ENCODE data around the gene SEC23A. TPM values are rescaled to one million over a fixed set of nuclear protein-coding genes. Genes with fewer than 3 reads are reported as not detected.
A peak's percentile ranks its signal among the peaks of the same experiment; 100 is the strongest.

Gene SEC23A
- total and polyA plus RNA-seq, 2 of the 13 experiments (the other 11 are each of a cell fraction or from before 2014, with no cell fraction given), result 403 to 887 TPM

DNA sequence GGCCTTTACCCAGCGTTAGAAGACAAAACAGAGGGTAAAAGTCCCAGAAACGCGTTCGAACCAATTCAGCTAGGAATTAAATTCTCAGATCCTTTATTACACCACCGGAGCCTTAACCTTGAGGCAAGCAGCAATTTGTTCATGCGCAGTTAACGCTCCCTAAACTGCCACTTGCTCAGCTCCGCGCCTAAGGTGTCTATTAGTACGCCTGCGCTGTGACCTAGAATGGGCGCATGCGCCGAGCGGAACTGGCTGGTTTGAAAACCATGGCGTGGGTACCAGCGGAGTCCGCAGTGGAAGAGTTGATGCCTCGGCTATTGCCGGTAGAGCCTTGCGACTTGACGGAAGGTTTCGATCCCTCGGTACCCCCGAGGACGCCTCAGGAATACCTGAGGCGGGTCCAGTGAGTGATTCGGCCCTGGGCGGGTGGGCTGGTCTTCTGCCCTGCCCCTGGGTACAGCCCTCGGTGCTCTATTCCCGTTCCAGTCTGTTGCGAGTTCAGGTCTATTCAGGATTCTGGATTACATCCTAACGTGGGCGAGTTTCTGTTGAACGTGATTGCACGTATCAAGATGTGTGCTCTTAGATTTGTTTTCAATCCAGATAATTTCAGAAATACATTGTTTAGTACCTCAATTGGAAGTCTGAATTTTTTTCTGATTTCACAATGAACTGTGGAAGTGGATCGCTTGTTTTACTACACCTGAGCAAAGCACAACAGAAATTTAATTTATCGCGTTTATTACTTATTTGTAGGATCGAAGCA, 11.2 kb upstream of the SEC23A start, which contains the start of gene GEMIN2 (continued):
- TF ChIP-seq, protein P1, sequence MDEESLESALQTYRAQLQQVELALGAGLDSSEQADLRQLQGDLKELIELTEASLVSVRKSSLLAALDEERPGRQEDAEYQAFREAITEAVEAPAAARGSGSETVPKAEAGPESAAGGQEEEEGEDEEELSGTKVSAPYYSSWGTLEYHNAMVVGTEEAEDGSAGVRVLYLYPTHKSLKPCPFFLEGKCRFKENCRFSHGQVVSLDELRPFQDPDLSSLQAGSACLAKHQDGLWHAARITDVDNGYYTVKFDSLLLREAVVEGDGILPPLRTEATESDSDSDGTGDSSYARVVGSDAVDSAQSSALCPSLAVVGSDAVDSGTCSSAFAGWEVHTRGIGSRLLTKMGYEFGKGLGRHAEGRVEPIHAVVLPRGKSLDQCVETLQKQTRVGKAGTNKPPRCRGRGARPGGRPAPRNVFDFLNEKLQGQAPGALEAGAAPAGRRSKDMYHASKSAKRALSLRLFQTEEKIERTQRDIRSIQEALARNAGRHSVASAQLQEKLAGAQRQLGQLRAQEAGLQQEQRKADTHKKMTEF (CRISPR knock-in tag; IDR thresholded peaks at IDR 0.05), result peak; percentile 93
- TF ChIP-seq ZNF335 (CRISPR knock-in tag; IDR thresholded peaks at IDR 0.05) (peak; percentile 96), ETV6 (CRISPR knock-in tag; conservative IDR thresholded peaks at IDR 0.05) (peak; percentile 93), ZNF441 (CRISPR knock-in tag; IDR thresholded peaks at IDR 0.05; ENCODE audit: borderline replicate concordance) (peak; percentile 84), ZSCAN30 (CRISPR knock-in tag; IDR thresholded peaks at IDR 0.05) (no peak), KDM2A (CRISPR knock-in tag; IDR thresholded peaks at IDR 0.05; ENCODE audit: borderline replicate concordance, low read depth) (peak; percentile 97), PAF1 (CRISPR knock-in tag; IDR thresholded peaks at IDR 0.05) (no peak), TBP (CRISPR knock-in tag; IDR thresholded peaks at IDR 0.05) (peak; percentile 66; the same call in 1 of the 2 replicates), ZNF790 (CRISPR knock-in tag; IDR thresholded peaks at IDR 0.05; ENCODE audit: borderline replicate concordance) (peak; percentile 93), GTF3A (CRISPR knock-in tag; conservative IDR thresholded peaks at IDR 0.05) (0 out of 2 replicates have a peak, but pooled peaks have one; percentile 29), ZNF430 (CRISPR knock-in tag; IDR thresholded peaks at IDR 0.05) (peak; percentile 92), ZFP36 (IDR thresholded peaks at IDR 0.05; ENCODE audit: borderline replicate concordance, low read depth, low read length, partially characterized antibody) (no peak), MXI1 (IDR thresholded peaks at IDR 0.05; ENCODE audit: borderline replicate concordance, low read depth, low read length) (peak; percentile 91; the same call in 2 of the 3 replicates), ZNF124 (CRISPR knock-in tag; IDR thresholded peaks at IDR 0.05) (peak; percentile 88), CBFB (CRISPR knock-in tag; IDR thresholded peaks at IDR 0.05) (peak; percentile 74; the same call in 1 of the 2 replicates), NCOA2 (CRISPR knock-in tag; IDR thresholded peaks at IDR 0.05) (peak; percentile 54; the same call in 1 of the 2 replicates), FOXK1 (CRISPR knock-in tag; IDR thresholded peaks at IDR 0.05; ENCODE audit: borderline replicate concordance, low read depth) (peak; percentile 89; the same call in 1 of the 2 replicates), ZC3H4 (CRISPR knock-in tag; IDR thresholded peaks at IDR 0.05; ENCODE audit: borderline replicate concordance) (no peak), ZNF296 (CRISPR knock-in tag; conservative IDR thresholded peaks at IDR 0.05) (0 out of 2 replicates have a peak, but pooled peaks have one; percentile 20), GZF1 (CRISPR knock-in tag; IDR thresholded peaks at IDR 0.05) (peak; percentile 90; the same call in 1 of the 2 replicates), KDM5A (IDR thresholded peaks at IDR 0.05; ENCODE audit: borderline replicate concordance, low read length) (peak; percentile 91)
- TF ChIP-seq, protein P2, sequence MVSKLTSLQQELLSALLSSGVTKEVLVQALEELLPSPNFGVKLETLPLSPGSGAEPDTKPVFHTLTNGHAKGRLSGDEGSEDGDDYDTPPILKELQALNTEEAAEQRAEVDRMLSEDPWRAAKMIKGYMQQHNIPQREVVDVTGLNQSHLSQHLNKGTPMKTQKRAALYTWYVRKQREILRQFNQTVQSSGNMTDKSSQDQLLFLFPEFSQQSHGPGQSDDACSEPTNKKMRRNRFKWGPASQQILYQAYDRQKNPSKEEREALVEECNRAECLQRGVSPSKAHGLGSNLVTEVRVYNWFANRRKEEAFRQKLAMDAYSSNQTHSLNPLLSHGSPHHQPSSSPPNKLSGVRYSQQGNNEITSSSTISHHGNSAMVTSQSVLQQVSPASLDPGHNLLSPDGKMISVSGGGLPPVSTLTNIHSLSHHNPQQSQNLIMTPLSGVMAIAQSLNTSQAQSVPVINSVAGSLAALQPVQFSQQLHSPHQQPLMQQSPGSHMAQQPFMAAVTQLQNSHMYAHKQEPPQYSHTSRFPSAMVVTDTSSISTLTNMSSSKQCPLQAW (CRISPR knock-in tag; IDR thresholded peaks at IDR 0.05), result peak; percentile 95
- TF ChIP-seq, protein P3, sequence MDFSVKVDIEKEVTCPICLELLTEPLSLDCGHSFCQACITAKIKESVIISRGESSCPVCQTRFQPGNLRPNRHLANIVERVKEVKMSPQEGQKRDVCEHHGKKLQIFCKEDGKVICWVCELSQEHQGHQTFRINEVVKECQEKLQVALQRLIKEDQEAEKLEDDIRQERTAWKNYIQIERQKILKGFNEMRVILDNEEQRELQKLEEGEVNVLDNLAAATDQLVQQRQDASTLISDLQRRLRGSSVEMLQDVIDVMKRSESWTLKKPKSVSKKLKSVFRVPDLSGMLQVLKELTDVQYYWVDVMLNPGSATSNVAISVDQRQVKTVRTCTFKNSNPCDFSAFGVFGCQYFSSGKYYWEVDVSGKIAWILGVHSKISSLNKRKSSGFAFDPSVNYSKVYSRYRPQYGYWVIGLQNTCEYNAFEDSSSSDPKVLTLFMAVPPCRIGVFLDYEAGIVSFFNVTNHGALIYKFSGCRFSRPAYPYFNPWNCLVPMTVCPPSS (IDR thresholded peaks at IDR 0.05), result no peak
- TF ChIP-seq, protein P4, sequence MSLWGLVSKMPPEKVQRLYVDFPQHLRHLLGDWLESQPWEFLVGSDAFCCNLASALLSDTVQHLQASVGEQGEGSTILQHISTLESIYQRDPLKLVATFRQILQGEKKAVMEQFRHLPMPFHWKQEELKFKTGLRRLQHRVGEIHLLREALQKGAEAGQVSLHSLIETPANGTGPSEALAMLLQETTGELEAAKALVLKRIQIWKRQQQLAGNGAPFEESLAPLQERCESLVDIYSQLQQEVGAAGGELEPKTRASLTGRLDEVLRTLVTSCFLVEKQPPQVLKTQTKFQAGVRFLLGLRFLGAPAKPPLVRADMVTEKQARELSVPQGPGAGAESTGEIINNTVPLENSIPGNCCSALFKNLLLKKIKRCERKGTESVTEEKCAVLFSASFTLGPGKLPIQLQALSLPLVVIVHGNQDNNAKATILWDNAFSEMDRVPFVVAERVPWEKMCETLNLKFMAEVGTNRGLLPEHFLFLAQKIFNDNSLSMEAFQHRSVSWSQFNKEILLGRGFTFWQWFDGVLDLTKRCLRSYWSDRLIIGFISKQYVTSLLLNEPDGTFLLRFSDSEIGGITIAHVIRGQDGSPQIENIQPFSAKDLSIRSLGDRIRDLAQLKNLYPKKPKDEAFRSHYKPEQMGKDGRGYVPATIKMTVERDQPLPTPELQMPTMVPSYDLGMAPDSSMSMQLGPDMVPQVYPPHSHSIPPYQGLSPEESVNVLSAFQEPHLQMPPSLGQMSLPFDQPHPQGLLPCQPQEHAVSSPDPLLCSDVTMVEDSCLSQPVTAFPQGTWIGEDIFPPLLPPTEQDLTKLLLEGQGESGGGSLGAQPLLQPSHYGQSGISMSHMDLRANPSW (CRISPR knock-in tag; IDR thresholded peaks at IDR 0.05; ENCODE audit: borderline replicate concordance), result peak; percentile 100
